GM12878 (cell line): ENCODE measurements around the gene SFT2D3. TPM values are rescaled to one million over a fixed set of nuclear protein-coding genes. Genes with fewer than 3 reads are reported as not detected.

ENCODE experiments used
- ATF2 ChIP-seq: IDR thresholded peaks from 2 replicates; pipeline ENCODE4 v1.6.1; 2012; ENCODE audit warnings: low read length, inconsistent platforms
- BRCA1 ChIP-seq: IDR thresholded peaks from 2 replicates; pipeline ENCODE4 v1.6.1; 2011; ENCODE audit warnings: low read depth, low read length, improper control_type of control experiment
- ELK1 ChIP-seq: IDR thresholded peaks from 2 replicates; pipeline ENCODE4 v1.6.1; 2012; ENCODE audit warnings: low read depth, low read length, improper control_type of control experiment
- SMAD1 ChIP-seq: fragments of 450-650 bp; IDR thresholded peaks from 2 replicates; pipeline ENCODE4 v1.6.1; 2018; ENCODE audit warnings: mild to moderate bottlenecking, low read depth; ENCODE audit not compliant: partially characterized antibody
- SREBF2 ChIP-seq: IDR thresholded peaks from 2 replicates; pipeline ENCODE4 v1.6.1; 2012; ENCODE audit warnings: mild to moderate bottlenecking, low read length
- ZBTB4 ChIP-seq: fragments of 450-650 bp; formaldehyde crosslinking; IDR thresholded peaks from 2 replicates; pipeline ENCODE4 v1.4.0; 2022; ENCODE audit warnings: mild to moderate bottlenecking, moderate library complexity
- ZNF207 ChIP-seq: fragments of 450-650 bp; IDR thresholded peaks from 2 replicates; pipeline ENCODE4 v1.6.1; 2014; ENCODE audit warnings: antibody characterized with exemption, mild to moderate bottlenecking, borderline replicate concordance
- polyA plus RNA-seq, 11 experiments: library from polyadenylated mRNA; depleted of rRNA in 4 of 11; unstranded in 6 of 11; stranded (reverse) in 5 of 11; fragments of >200 nt; fragmentation: Nextera tagmentation in 4 of 11; fragmentation: Illumina TruSeq in 1 of 11; extraction: Ambion mirVana in 4 of 11; extraction: Trizol in 1 of 11; gene quantifications; 1 replicate in 1 of 11; 2 replicates in 10 of 11; pipeline versions ENCODE4 v1.2.1 to v1.2.3, GENCODE V29; 2011 to 2016; ENCODE audit warnings: inconsistent platforms in 2 of 11, missing spikeins in 2 of 11, low read depth in 1 of 11
- total RNA-seq, 4 experiments: library from RNA; depleted of rRNA in 3 of 4; stranded (reverse); fragments of >200 nt in 3 of 4; fragmentation: Illumina TruSeq in 1 of 4; extraction: Trizol in 1 of 4; gene quantifications; 2 replicates each; pipeline versions ENCODE4 v1.2.1 to v1.2.3, GENCODE V29; 2013 to 2021

The SFT2D3 gene
- total and polyA plus RNA-seq, 10 of the 15 experiments (the other 5 are each of a cell fraction or from before 2014, with no cell fraction given), result 4.2 to 8.4 (median 6.6) TPM; not detected in 4

- TF ChIP-seq ZBTB4, result no peak
- TF ChIP-seq SREBF2, result no peak
- no peak for TF ChIP-seq ATF2
- no peak for TF ChIP-seq ZNF207
- TF ChIP-seq BRCA1, result no peak
- no peak for TF ChIP-seq SMAD1
- TF ChIP-seq ELK1, result no peak
Observed at GRCh38 chr2:127654838-127655175, 46.5 kb upstream of the SFT2D3 start (continued).
